ENCODE measurements around the gene C2orf72.
"Not testable (repeated sequence)": the region's sequence is repeated elsewhere in the genome, so short reads cannot be mapped to it uniquely, and the experiment has no call there.

Gene C2orf72

GRCh38 chr2:231002641-231003040 is 34.7 kb upstream of the C2orf72 start:
- no peak for DNase-seq
- in situ Hi-C loops (cut with HindIII; ENCODE audit: low pct_ligation_motif_present, low sequenced_read_pairs), result no loop called here
- Histone ChIP-seq H3K27me3 (replicated peaks) (peaks cover 11% of the 10 kb centered on the region), H3K27ac (no peak overlapping the region), H3K4me3 (ENCODE audit: low read depth, low read length) (no peak overlapping the region), H3K36me3 (replicated peaks) (no peaks in the 10 kb centered on the region)
- TF ChIP-seq CTCF (IDR thresholded peaks at IDR 0.05; ENCODE audit: low read depth, low read length, missing control alignments), result no peak

GRCh38 chr2:231003186-231003585 is 34.1 kb upstream of the C2orf72 start:
- DNase-seq, result no peak
- TF ChIP-seq CTCF (IDR thresholded peaks at IDR 0.05; ENCODE audit: low read depth, low read length, missing control alignments), result no peak
- Histone ChIP-seq H3K4me3 (ENCODE audit: low read depth, low read length) (no peak overlapping the region), H3K27me3 (replicated peaks) (peaks cover 12% of the 10 kb centered on the region), H3K36me3 (replicated peaks) (no peaks in the 10 kb centered on the region), H3K27ac (no peak overlapping the region)
- in situ Hi-C loops (cut with HindIII; ENCODE audit: low pct_ligation_motif_present, low sequenced_read_pairs), result no loop called here

GRCh38 chr2:231004930-231005329 is 32.4 kb upstream of the C2orf72 start:
- H3K4me3 ChIP-seq (ENCODE audit: low read depth, low read length); H3K27ac ChIP-seq; in situ Hi-C loops (cut with HindIII; ENCODE audit: low pct_ligation_motif_present, low sequenced_read_pairs); H3K36me3 ChIP-seq (replicated peaks); DNase-seq: not testable (repeated sequence)
- H3K27me3 ChIP-seq (replicated peaks), result peaks cover 13% of the 10 kb centered on the region

- H3K4me3 ChIP-seq (ENCODE audit: low read depth, low read length), result no peak overlapping the region
- no peak overlapping the region for H3K27ac ChIP-seq
- in situ Hi-C loops (cut with HindIII; ENCODE audit: low pct_ligation_motif_present, low sequenced_read_pairs), result no loop called here
- no peak for DNase-seq
- no peak for TF ChIP-seq CTCF (IDR thresholded peaks at IDR 0.05; ENCODE audit: low read depth, low read length, missing control alignments)
- H3K36me3 ChIP-seq (replicated peaks), result no peaks in the 10 kb centered on the region
- peaks cover 9% of the 10 kb centered on the region for H3K27me3 ChIP-seq (replicated peaks)
Measured at GRCh38 chr2:231007286-231008098, 29.8 kb upstream of the C2orf72 start.

- peaks cover 14% of the 10 kb centered on the region for H3K27me3 ChIP-seq (replicated peaks)
- no peak overlapping the region for H3K4me3 ChIP-seq (ENCODE audit: low read depth, low read length)
- no peak for DNase-seq
- H3K27ac ChIP-seq, result no peak overlapping the region
- H3K36me3 ChIP-seq (replicated peaks), result no peaks in the 10 kb centered on the region
- in situ Hi-C loops (cut with HindIII; ENCODE audit: low pct_ligation_motif_present, low sequenced_read_pairs), result no loop called here
- TF ChIP-seq CTCF (IDR thresholded peaks at IDR 0.05; ENCODE audit: low read depth, low read length, missing control alignments), result no peak
Measured at GRCh38 chr2:231008131-231008530, 29.2 kb upstream of the C2orf72 start.

GRCh38 chr2:231009236-231009919 is 27.9 kb upstream of the C2orf72 start:
- Histone ChIP-seq H3K27ac (no peak overlapping the region), H3K27me3 (replicated peaks) (peaks cover 14% of the 10 kb centered on the region), H3K36me3 (replicated peaks) (no peaks in the 10 kb centered on the region), H3K4me3 (ENCODE audit: low read depth, low read length) (no peak overlapping the region)
- no peak for TF ChIP-seq CTCF (IDR thresholded peaks at IDR 0.05; ENCODE audit: low read depth, low read length, missing control alignments)
- no peak for DNase-seq
- in situ Hi-C loops (cut with HindIII; ENCODE audit: low pct_ligation_motif_present, low sequenced_read_pairs), result no loop called here

Data from brain microvascular endothelial cell (primary cell).